Mesendoderm (in vitro differentiated cells): ENCODE measurements around the gene TTC17. TPM values are rescaled to one million over a fixed set of nuclear protein-coding genes. Genes with fewer than 3 reads are reported as not detected.
A peak's percentile ranks its signal among the peaks of the same experiment; 100 is the strongest.

Experiments used
- DNase-seq: peaks from one replicate; pipeline ENCODE4 v3.0.0; 2013
- H2AK5ac ChIP-seq: 2 replicates; pipeline ENCODE4 v1.6.1; 2013; ENCODE audit warnings: low read length, inconsistent platforms
- H2BK120ac ChIP-seq: 2 replicates; pipeline ENCODE4 v1.6.1; 2013; ENCODE audit warnings: low read depth, mild to moderate bottlenecking, low read length, moderate library complexity, mixed read lengths
- H2BK15ac ChIP-seq: replicated peaks from 2 replicates; pipeline ENCODE4 v1.6.1; 2013; ENCODE audit warnings: low read depth, mild to moderate bottlenecking, moderate library complexity
- H2BK5ac ChIP-seq: 2 replicates; pipeline ENCODE4 v1.6.1; 2013; ENCODE audit warnings: low read length, inconsistent platforms
- H3K18ac ChIP-seq: 2 replicates; pipeline ENCODE4 v1.6.1; 2013; ENCODE audit warnings: mild to moderate bottlenecking, low read length, mixed read lengths
- H3K23ac ChIP-seq: one replicate; pipeline ENCODE4 v1.6.1; 2013; ENCODE audit warnings: low read length
- H3K27ac ChIP-seq: 2 replicates; pipeline ENCODE4 v1.5.1; 2013; ENCODE audit warnings: low read depth, mild to moderate bottlenecking, inconsistent platforms, low read length, moderate library complexity
- H3K27me3 ChIP-seq: 2 replicates; pipeline ENCODE4 v1.6.1; 2013; ENCODE audit warnings: low read length, control low read depth, mild to moderate bottlenecking, inconsistent platforms; ENCODE audit not compliant: insufficient read depth, poor library complexity
- H3K36me3 ChIP-seq: 2 replicates; pipeline ENCODE4 v1.6.1; 2013; ENCODE audit warnings: low read length, inconsistent platforms; ENCODE audit not compliant: control insufficient read depth, insufficient read depth
- H3K4ac ChIP-seq: one replicate; pipeline ENCODE4 v1.6.1; 2013; ENCODE audit warnings: low read depth, mild to moderate bottlenecking, low read length, moderate library complexity
- H3K4me1 ChIP-seq: 2 replicates; pipeline ENCODE4 v1.6.1; 2013; ENCODE audit warnings: low read depth, low read length, inconsistent platforms; ENCODE audit not compliant: control insufficient read depth
- H3K4me2 ChIP-seq: 2 replicates; pipeline ENCODE4 v1.6.1; 2013; ENCODE audit warnings: low read length
- H3K4me3 ChIP-seq: 2 replicates; pipeline ENCODE4 v1.5.1; 2013; ENCODE audit warnings: mild to moderate bottlenecking, low read length
- H3K56ac ChIP-seq: one replicate; pipeline ENCODE4 v1.6.1; 2013; ENCODE audit warnings: low read length
- H3K79me1 ChIP-seq: 2 replicates; pipeline ENCODE4 v1.6.1; 2013; ENCODE audit warnings: low read length, inconsistent platforms
- H3K79me2 ChIP-seq: 2 replicates; pipeline ENCODE4 v1.6.1; 2013; ENCODE audit warnings: mild to moderate bottlenecking, low read length; ENCODE audit not compliant: control insufficient read depth, insufficient read depth
- H3K9ac ChIP-seq: 2 replicates; pipeline ENCODE4 v1.6.1; 2013; ENCODE audit warnings: low read length, inconsistent platforms
- H4K5ac ChIP-seq: one replicate; pipeline ENCODE4 v1.6.1; 2013; ENCODE audit warnings: low read length
- H4K8ac ChIP-seq: one replicate; pipeline ENCODE4 v1.6.1; 2013; ENCODE audit warnings: low read depth, mild to moderate bottlenecking, control low read depth, low read length, moderate library complexity
- WGBS: extraction: QIAGEN DNeasy Blood & Tissue Kit; methylation state at CpG from one replicate; pipeline ENCODE4 v1.1.7; 2013; ENCODE audit warnings: low lambda C conversion rate, missing lambda C conversion rate; ENCODE audit not compliant: insufficient coverage; ENCODE audit errors: extremely low coverage; 5-methylcytosine and 5-hydroxymethylcytosine counted together
- polyA plus RNA-seq, 2 experiments: library from polyadenylated mRNA; stranded (reverse); fragments of 200-250 nt; gene quantifications; one replicate each; pipeline ENCODE4 v1.2.3, GENCODE V29; 2013

The TTC17 gene, protein sequence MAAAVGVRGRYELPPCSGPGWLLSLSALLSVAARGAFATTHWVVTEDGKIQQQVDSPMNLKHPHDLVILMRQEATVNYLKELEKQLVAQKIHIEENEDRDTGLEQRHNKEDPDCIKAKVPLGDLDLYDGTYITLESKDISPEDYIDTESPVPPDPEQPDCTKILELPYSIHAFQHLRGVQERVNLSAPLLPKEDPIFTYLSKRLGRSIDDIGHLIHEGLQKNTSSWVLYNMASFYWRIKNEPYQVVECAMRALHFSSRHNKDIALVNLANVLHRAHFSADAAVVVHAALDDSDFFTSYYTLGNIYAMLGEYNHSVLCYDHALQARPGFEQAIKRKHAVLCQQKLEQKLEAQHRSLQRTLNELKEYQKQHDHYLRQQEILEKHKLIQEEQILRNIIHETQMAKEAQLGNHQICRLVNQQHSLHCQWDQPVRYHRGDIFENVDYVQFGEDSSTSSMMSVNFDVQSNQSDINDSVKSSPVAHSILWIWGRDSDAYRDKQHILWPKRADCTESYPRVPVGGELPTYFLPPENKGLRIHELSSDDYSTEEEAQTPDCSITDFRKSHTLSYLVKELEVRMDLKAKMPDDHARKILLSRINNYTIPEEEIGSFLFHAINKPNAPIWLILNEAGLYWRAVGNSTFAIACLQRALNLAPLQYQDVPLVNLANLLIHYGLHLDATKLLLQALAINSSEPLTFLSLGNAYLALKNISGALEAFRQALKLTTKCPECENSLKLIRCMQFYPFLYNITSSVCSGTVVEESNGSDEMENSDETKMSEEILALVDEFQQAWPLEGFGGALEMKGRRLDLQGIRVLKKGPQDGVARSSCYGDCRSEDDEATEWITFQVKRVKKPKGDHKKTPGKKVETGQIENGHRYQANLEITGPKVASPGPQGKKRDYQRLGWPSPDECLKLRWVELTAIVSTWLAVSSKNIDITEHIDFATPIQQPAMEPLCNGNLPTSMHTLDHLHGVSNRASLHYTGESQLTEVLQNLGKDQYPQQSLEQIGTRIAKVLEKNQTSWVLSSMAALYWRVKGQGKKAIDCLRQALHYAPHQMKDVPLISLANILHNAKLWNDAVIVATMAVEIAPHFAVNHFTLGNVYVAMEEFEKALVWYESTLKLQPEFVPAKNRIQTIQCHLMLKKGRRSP
- 29.5 TPM for polyA plus RNA-seq (2013, experiment 1 of 2)
- polyA plus RNA-seq (2013, experiment 2 of 2) = 29.4 TPM

DNA sequence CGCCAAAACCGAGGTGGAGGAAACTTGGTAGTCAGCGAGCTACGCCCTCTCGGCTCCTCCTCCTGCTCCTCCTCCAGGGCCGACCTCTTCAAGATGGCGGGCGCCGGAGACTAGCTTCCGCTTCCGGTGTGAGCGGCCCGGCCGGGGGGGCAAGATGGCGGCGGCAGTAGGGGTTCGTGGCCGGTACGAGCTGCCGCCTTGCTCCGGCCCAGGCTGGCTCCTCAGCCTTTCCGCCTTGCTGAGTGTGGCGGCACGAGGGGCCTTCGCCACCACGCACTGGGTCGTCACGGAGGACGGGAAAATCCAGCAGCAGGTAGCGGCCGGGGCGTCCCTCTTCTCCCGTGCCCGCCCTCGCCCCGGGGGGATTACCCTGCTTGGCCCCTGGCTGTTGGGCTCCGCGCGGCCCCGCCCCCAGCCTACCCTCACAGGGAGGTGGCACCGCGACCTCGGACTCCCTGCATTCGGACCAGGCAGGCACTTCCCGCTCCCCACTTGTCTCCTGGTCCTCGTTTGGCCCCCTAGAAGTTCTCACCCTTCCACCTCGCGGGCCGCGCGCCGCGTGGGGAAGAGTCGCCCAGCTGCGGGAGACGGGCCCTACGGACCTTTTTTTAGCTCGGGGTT is at the start of gene TTC17:
Gene TTC17, plus strand, starts transcription at position 120 of the 621 bp plus-strand sequence. Its CDS starts 35 bp downstream, at position 155.
- Histone ChIP-seq H2AK5ac (no peak within 1 kb of the TSS), H3K36me3 (no peaks in the 10 kb centered on the region), H3K9ac (peak within 1 kb of the TSS; percentile 98), H2BK15ac (no peak within 1 kb of the TSS), H2BK5ac (peak within 1 kb of the TSS; percentile 96), H3K79me2 (peaks cover 37% of the 10 kb centered on the region), H3K4ac (peak within 1 kb of the TSS; percentile 5), H3K4me1 (no peaks in the 10 kb centered on the region), H3K4me3 (peak within 1 kb of the TSS; percentile 97), H2BK120ac (no peak within 1 kb of the TSS), H4K8ac (peak within 1 kb of the TSS; percentile 70), H3K27me3 (no peaks in the 10 kb centered on the region), H3K56ac (peak within 1 kb of the TSS; percentile 100), H3K4me2 (peak within 1 kb of the TSS; percentile 96), H4K5ac (no peak within 1 kb of the TSS), H3K27ac (peak within 1 kb of the TSS; percentile 90), H3K79me1 (peaks cover 6% of the 10 kb centered on the region), H3K23ac (no peak within 1 kb of the TSS), H3K18ac (peak within 1 kb of the TSS; percentile 83)
- DNase-seq = peak; percentile 97
- no CpG with 5 or more reads among the region's 58 CpGs for WGBS

DNA sequence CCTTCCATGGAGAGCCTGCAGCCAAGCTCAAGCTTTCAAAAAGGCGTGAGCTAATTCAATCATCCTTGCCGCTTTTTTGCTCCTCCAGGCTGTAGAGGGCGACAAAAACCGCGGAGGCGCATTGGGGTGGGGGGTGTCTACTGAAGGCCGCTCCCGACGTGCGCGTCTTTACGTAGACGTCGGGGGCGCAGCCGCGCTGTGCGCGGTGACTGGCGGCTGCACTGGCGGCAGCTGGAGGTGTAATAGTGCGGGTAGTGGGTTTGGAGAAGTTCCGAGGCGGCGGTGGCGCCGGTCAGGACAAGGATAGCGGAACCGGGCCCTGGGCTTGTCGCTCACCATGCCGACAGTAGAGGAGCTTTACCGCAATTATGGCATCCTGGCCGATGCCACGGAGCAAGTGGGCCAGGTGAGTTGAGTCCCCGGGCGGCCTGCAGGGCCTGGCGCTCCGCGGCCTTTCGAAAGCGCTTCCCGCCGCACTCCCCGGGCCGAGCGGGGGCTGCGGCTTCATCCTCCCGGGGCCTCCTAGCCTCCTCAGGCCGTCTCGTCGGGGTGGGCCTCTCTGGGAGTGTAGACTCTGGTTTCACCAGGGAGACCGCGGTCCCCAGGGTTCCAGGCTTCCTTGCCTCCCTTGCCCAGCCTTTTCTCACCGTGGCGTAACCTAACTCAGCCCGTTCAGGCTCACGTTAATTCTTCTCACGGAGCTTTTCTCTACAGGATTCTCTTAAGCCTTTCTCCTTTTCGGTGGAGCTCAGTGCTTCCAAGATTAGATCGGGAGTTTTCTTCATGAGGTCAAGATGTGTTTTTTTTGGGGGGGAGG is 46.7 kb upstream of the TTC17 start, which contains the start of gene API5:
Gene API5, plus strand, starts transcription at position 206 of the 817 bp plus-strand sequence. Its CDS starts 132 bp downstream, at position 338.
- no peak within 1 kb of the TSS for H2AK5ac ChIP-seq
- peak; percentile 99 for DNase-seq
- no peaks in the 10 kb centered on the region for H3K27me3 ChIP-seq
- H2BK15ac ChIP-seq = no peak within 1 kb of the TSS
- no peak within 1 kb of the TSS for H3K18ac ChIP-seq
- WGBS = no CpG with 5 or more reads among the region's 60 CpGs
- H4K8ac ChIP-seq = no peak within 1 kb of the TSS
- H3K79me1 ChIP-seq = peaks cover 7% of the 10 kb centered on the region
- H3K9ac ChIP-seq = peak within 1 kb of the TSS; percentile 90
- no peak within 1 kb of the TSS for H3K23ac ChIP-seq
- peaks cover 40% of the 10 kb centered on the region for H3K79me2 ChIP-seq
- H2BK120ac ChIP-seq = no peak within 1 kb of the TSS
- peak within 1 kb of the TSS; percentile 85 for H3K4me3 ChIP-seq
- no peak within 1 kb of the TSS for H2BK5ac ChIP-seq
- peak within 1 kb of the TSS; percentile 54 for H3K4me2 ChIP-seq
- no peaks in the 10 kb centered on the region for H3K36me3 ChIP-seq
- H3K56ac ChIP-seq = peak within 1 kb of the TSS; percentile 91
- peak within 1 kb of the TSS; percentile 46 for H3K4ac ChIP-seq
- H3K4me1 ChIP-seq = no peaks in the 10 kb centered on the region
- no peak within 1 kb of the TSS for H4K5ac ChIP-seq
- peak within 1 kb of the TSS; percentile 10 for H3K27ac ChIP-seq

- Histone ChIP-seq H2BK5ac (no peak overlapping the region), H3K27ac (no peak overlapping the region), H3K79me2 (peaks cover 46% of the 10 kb centered on the region), H3K4me2 (no peak overlapping the region), H4K5ac (no peak overlapping the region), H3K23ac (no peak overlapping the region), H3K79me1 (peaks cover 8% of the 10 kb centered on the region), H2BK120ac (no peak overlapping the region), H3K18ac (no peak overlapping the region), H3K4me3 (no peak overlapping the region), H3K27me3 (no peaks in the 10 kb centered on the region), H3K56ac (no peak overlapping the region), H2BK15ac (no peak overlapping the region), H2AK5ac (no peak overlapping the region), H3K4me1 (no peaks in the 10 kb centered on the region), H3K9ac (no peak overlapping the region), H3K36me3 (no peaks in the 10 kb centered on the region), H4K8ac (no peak overlapping the region), H3K4ac (no peak overlapping the region)
- no peak for DNase-seq
- WGBS = no CpG with 5 or more reads among the region's 2 CpGs
Measured at GRCh38 chr11:43315966-43316365, 42.8 kb upstream of the TTC17 start.

DNA sequence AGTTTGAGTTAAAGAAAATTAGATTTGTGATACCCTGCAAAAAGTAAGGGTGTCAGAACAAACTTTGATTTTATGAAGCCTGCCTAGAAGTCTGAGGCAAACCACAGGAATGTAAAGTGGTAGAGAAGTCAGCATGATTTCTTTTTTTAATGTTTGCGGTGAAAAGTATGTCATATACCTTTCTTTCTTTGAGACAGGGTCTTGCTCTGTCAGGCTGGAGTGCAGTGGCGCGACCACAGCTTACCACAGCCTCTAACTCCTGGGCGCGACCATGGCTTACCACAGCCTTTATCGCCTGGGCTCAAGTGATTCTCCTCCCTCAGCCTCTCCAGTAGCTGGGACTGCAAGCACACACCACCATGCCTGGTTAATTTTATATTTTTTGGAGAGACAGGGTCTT is 42.3 kb upstream of the TTC17 start:
- no peak overlapping the region for H4K5ac ChIP-seq
- H2BK120ac ChIP-seq = no peak overlapping the region
- H3K4me1 ChIP-seq = no peaks in the 10 kb centered on the region
- peaks cover 46% of the 10 kb centered on the region for H3K79me2 ChIP-seq
- H3K4me3 ChIP-seq = no peak overlapping the region
- no peak overlapping the region for H3K4ac ChIP-seq
- WGBS = no CpG with 5 or more reads among the region's 6 CpGs
- H3K79me1 ChIP-seq = peaks cover 8% of the 10 kb centered on the region
- H3K56ac ChIP-seq = no peak overlapping the region
- H2BK15ac ChIP-seq = no peak overlapping the region
- no peak overlapping the region for H3K18ac ChIP-seq
- no peak overlapping the region for H4K8ac ChIP-seq
- no peaks in the 10 kb centered on the region for H3K36me3 ChIP-seq
- no peak overlapping the region for H3K9ac ChIP-seq
- no peak for DNase-seq
- H2BK5ac ChIP-seq = no peak overlapping the region
- no peak overlapping the region for H3K27ac ChIP-seq
- H3K23ac ChIP-seq = no peak overlapping the region
- H3K27me3 ChIP-seq = no peaks in the 10 kb centered on the region
- H2AK5ac ChIP-seq = no peak overlapping the region
- H3K4me2 ChIP-seq = no peak overlapping the region

- peaks cover 9% of the 10 kb centered on the region for H3K36me3 ChIP-seq
- WGBS = no CpG with 5 or more reads among the region's 2 CpGs
Measured at GRCh38 chr11:43327987-43328386, 30.7 kb upstream of the TTC17 start.

More at GRCh38 chr11:43327987-43328386, 30.7 kb upstream of the TTC17 start:
- Histone ChIP-seq H3K4me3 (no peak overlapping the region), H3K27ac (no peak overlapping the region), H4K5ac (no peak overlapping the region), H3K56ac (no peak overlapping the region), H3K18ac (no peak overlapping the region), H3K79me1 (no peaks in the 10 kb centered on the region), H2BK5ac (no peak overlapping the region), H3K4me1 (no peaks in the 10 kb centered on the region), H3K79me2 (no peaks in the 10 kb centered on the region), H2BK120ac (no peak overlapping the region), H2AK5ac (no peak overlapping the region), H3K4ac (no peak overlapping the region), H2BK15ac (no peak overlapping the region), H3K23ac (no peak overlapping the region), H3K27me3 (no peaks in the 10 kb centered on the region), H3K4me2 (no peak overlapping the region), H4K8ac (no peak overlapping the region), H3K9ac (no peak overlapping the region)
- no peak for DNase-seq
